ENCODE measurements around the gene ADPRHL1. TPM values are rescaled to one million over a fixed set of nuclear protein-coding genes. Genes with fewer than 3 reads are reported as not detected.

The ADPRHL1 gene
- total RNA-seq, 2 experiments from 2014 or later, result 0.73 to 0.87 TPM

DNA sequence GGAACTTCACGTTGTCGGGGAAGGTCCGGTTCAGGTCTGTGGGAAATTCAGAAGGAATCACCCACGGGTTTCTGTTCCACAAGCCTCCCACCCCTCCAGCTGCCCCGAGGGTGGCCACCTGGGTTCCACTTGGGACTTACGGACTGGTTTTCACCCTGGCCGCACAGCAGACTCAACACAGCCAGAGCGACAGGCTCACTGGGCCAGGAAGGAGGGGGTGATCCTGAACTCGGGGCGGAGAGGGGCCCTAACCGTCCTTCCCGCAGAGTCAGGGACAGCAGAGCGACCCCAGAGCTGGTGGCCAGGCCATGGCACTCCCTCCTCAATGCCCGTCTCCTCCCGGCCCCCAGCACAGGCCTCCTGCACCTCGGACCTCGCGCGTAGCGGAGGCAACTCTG lies 102.4 kb downstream of the ADPRHL1 start:
- Mint-ChIP-seq H3K36me3 (ENCODE audit: low read depth) (no peaks in the 10 kb centered on the region), H3K4me3 (no peak overlapping the region), H3K4me1 (ENCODE audit: low read depth) (no peaks in the 10 kb centered on the region), H3K27ac (no peak overlapping the region), H3K27me3 (ENCODE audit: low read depth) (no peaks in the 10 kb centered on the region), H3K9me3 (ENCODE audit: insufficient read depth) (no peaks in the 10 kb centered on the region)
- ChIA-PET POLR2A (no interaction called here), CTCF (no interaction called here)
- DNase-seq (no peak), ATAC-seq (no peak)

DNA sequence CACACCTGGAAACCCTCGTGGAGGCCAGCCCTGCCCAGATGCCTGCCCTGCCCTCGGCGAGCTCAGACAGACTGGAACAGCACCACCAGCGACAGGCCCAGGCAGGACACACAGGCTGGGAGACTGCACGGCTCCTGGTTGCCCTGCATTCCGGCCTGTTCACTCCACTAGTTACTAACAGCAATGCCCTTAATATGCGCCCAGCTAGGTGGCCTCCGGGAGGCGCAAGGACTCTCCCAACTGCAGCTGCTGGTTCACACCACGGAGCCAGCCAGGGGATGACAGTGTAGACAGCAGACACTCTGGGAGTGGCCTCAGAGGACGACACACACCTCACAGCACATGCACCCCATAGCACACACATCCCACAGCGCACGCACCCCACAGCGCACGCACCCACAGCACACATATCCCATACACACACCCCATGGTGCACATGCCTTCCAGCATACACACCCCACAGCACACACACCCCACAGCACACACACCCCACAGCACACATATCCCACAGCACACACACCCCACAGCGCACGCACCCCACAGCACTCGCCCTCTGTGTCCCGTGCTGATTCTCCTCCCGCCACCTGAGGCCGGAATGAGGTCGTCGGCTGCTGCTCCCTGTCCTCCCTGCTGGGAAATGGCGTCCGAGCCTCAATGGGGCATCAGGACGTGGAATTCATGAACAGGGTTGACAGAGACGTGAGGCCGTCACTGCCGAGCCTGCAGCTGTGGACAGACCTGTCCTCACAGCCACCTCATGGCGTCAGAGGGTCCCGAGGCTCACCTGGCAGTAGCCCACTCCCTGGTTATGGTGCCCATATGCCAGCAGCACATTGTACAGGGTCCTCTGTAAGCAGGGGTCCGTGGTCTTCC lies 103.0 kb downstream of the ADPRHL1 start:
- ChIA-PET CTCF (no interaction called here), POLR2A (no interaction called here)
- ATAC-seq (no peak), DNase-seq (no peak)
- H3K36me3 Mint-ChIP-seq (ENCODE audit: low read depth), result peaks cover 3% of the 10 kb centered on the region
- H3K4me1 Mint-ChIP-seq (ENCODE audit: low read depth), result no peaks in the 10 kb centered on the region
- no peak overlapping the region for H3K27ac Mint-ChIP-seq
- no peak overlapping the region for H3K4me3 Mint-ChIP-seq
- no peaks in the 10 kb centered on the region for H3K27me3 Mint-ChIP-seq (ENCODE audit: low read depth)
- peaks cover 4% of the 10 kb centered on the region for H3K9me3 Mint-ChIP-seq (ENCODE audit: insufficient read depth)

Other genes with a start within 250 kb of the ADPRHL1 start
- gene PCID2, start 244.8 kb downstream of the ADPRHL1 start, total RNA-seq, result 10 to 100 TPM; 49.3 to 52.4 TPM
- gene CUL4A, start 243.9 kb downstream of the ADPRHL1 start, total RNA-seq, result 10 to 100 TPM; 65.9 to 70.5 TPM
- 10 to 100 TPM; 81.1 TPM for gene LAMP1, start 156.2 kb downstream of the ADPRHL1 start, total RNA-seq
- gene GRTP1, start 89.4 kb downstream of the ADPRHL1 start, total RNA-seq, result not detected
- 10 to 100 TPM; 20.1 to 20.8 TPM for gene DCUN1D2, start 37.2 kb upstream of the ADPRHL1 start, total RNA-seq
- gene TFDP1, start 131.3 kb upstream of the ADPRHL1 start, total RNA-seq, result 100 to 1,000 TPM; 180 to 191 TPM
- gene ATP4B, start 204.7 kb upstream of the ADPRHL1 start, total RNA-seq, result not detected
- under 1 TPM in 1 of 2 experiments, not detected in 1; 0.05 TPM for gene GRK1, start 213.7 kb upstream of the ADPRHL1 start, total RNA-seq

Data from activated CD8-positive, alpha-beta T cell treated with anti-CD3 and anti-CD28 coated beads, Interleukin-2, amount 10 ng/mL, durations not matched to agents 7 days and 5 days (primary cell).